Hematopoietic multipotent progenitor cell treated with erythropoietin and hydrocortisone succinate and interleukin-3 and kit ligand, for 8 days (in vitro differentiated cells): Measurements from ENCODE around the gene TCF12.
"Not testable (repeated sequence)": the region's sequence is repeated elsewhere in the genome, so short reads cannot be mapped to it uniquely, and the experiment has no call there.

Experiments
- DNase-seq: peaks from one replicate; pipeline ENCODE4 v3.0.0-alpha.2; 2015

The TCF12 gene

DNA sequence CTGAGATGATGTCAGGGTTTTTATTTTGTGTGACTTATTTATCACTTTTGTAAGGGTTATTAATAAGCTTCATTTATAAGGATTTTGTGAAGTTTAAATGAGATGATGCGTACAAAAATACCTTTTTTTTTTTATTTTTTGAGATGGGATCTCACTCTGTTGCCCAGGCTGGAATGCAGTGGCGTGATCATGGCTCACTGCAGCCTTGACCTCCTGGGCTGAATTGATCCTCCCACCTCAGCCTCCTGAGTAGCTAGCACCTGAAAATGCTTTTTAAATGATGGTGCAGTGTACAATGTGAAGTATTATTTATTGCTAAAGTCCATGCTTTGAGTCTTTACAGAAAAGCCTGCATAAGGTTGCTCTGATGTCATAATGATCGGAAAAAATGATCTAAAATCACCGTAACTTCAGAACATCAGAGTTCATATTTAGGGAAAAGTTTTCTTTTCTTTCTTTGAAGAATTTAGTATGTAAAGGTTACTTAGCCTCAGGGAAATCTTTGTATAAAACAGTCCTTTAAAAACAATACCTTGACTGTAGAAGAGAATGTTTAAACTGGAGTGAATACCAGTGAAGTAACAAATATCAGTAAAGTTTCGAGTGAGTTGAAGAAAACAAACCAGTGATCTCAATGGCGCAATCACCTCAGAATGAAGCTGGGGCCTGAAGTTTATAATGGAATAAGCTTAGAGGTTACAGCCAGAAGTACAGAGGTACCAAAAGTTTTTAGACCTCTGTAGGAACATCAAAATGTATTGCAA is 29.7 kb downstream of the TCF12 start:
- DNase-seq = no peak

DNA sequence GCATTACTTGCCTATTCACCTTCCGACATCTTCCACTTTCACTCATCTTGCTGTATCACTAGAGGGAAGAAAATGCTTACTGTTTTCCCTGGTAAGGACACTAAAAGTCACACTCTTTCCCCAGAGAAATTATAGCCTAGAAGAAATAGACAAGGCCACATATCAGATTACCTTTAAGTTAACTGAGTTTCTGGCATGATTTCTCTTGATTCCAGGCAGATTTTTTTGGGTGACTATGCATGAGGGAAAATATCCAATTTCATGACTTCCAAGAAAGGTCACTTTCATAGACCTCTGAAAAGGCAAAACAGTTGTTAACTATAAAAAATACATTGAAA is 30.3 kb downstream of the TCF12 start:
- no peak for DNase-seq

DNA sequence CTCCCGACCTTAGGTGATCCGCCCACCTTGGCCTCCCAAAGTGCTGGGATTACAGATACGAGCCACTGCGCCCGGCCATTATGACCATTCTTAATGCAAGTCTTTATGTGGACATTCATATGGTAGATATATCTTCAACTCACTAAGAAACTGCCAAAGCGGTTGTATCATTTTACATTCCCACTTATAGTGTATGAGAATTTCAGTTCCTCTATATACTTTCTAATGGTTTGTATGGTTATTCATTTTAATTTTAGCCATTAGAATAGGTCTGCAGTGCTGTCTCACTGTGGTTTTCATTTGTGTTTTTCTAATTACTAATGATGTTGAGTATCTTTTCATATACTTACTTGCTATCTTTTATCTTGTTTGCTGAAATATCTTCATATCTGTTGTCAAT is 32.5 kb downstream of the TCF12 start:
- no peak for DNase-seq

DNA sequence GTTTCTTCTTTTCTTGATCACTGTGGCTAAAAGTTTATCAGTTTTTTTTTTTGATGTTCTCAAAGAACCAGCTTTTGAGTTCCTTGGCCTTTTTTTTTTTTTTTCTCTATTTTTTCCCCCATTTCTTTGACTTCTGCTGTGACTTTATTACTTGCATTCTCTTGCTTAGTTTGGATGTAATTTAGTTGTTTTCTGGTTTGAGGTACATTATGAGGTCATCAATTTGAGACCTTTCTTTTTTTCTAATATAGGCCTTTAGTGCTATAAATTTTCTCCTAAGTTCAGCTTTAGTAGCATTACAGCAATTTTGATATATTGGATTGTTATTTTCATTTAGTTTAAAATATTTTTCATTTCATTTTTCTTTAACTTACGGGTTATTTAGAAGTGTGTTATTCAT is 35.3 kb downstream of the TCF12 start:
- no peak for DNase-seq

DNA sequence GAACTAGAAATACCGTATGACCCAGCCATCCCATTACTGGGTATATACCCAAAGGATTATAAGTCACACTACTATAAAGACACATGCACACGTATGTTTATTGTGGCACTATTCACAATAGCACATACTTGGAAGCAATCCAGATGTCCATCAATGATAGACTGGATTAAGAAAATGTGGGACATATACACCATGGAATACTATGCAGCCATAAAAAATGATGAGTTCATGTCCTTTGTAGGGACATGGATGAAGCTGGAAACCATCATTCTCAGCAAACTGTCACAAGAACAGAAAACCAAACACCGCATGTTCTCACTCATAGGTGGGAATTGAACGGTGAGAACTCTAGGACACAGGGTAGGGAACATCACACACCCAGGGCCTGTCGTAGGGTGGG is 36.6 kb downstream of the TCF12 start:
- DNase-seq = not testable (repeated sequence)

DNA sequence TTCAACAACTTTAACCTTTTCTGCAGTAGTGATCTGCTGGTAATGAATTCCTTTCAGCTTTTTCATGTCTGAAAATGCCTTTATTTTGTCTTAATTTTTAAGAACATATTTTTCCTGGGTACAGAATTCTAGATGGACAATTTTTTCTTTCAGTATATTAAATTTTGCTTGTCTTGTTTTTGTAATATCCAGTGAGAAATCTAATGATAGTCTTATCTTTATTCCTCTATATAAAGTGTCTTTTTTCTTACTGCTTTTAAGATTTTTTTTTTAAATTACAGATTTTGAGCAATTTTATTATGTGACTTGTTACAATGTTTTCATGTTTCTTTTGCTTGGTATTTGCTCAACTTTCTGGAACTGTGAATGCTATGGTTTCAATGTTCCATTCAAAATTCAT is 38.1 kb downstream of the TCF12 start:
- DNase-seq = no peak

DNA sequence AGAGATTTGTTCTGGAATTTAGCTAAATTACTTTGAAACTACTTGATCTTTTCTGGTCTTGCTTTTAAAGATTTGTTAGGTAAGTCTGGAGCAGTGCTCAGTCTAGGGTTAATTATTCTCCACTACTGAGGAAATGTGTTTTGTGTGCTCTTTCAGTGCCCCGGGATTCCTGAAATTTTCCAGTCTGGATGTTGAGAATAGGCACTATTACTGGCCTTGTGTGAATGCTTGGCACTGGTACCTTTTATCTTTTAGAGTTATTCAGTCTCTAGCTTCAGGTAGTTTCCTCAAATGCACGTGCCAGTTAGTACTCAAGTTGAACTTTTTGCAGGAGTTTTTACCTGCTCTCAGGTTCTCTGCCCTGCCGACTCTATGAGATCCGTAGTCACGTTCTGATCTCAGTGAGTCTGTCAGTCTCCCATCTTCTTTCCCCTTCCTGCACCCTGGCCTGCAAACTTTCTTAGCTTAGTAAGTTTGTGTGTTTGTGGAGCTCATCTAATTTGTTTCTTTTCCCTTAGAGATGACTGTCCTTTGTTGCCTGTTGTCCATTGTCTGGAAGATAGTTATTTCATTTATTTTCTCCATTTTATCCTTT is 39.5 kb downstream of the TCF12 start:
- no peak for DNase-seq

DNA sequence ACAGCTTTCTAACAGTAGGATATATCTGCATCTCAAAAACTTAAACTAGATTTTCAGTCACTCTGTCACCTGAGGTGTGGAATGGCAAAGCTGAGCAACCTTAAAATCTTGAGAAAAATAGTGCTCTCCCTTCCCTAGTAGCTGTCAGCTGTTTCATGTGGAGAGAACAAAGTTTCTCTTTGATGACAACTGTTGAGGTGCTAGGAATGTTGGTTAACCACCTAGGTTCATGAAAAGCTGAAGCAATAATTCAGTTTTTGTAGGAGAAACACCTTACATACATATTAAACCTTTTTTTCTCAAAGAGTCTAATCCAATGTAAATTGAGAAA is 40.8 kb downstream of the TCF12 start:
- DNase-seq = no peak

DNA sequence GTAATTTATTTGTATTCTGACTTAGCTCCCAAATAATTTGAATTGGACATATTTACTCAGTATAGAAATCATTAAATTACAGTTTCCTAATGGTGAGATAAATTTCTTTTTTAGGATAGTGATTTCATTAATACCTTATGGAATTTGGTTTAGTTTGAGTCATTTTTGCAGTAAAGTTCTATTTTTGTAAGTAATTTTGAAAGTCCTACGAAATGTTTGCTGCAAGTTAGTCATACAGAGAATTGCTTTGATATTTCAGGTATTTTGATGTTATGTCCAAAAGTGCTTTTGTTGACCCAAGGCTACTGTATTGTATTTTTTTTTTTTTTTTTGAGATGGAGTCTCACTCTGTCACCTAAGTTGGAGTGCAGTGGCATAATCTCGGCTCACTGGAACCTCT is 41.7 kb downstream of the TCF12 start:
- DNase-seq = no peak

DNA sequence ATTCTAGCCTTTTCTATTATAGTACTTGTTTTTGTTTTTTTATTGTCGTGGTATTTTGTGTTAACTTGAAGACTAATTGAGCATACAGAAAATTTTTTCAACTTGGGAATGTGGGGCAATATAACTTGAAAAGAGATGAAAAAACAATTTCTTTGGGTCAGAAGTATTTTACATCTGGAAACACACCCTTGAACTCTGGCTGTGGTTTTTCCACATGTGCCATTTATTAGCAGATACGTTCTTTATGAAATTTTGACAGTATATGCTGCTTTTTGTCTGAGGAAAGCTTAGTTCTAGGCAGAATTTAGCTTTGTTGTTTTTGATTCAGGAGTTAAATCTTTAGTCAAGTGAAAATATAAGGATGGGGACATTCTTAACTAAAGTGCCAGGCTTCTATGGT is 44.7 kb downstream of the TCF12 start:
- no peak for DNase-seq

DNA sequence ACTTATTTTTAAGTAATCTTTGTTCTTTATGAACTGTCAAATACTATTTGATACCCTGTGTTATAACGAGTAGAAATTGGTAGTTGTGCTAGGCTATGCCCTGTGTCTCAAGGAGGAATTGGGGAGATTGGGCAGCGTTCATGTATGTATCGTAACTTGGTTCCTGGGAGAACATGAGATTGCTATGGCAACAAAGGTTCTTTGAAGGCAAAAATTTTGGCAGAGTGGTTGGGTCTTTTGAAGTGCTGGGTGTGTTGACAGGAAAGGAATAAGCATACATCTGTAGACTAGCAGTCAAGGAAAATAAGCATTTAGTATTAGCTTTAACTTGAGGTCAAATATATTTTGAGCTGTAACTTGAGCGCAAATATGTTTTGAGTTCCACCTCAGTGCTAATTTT is 45.3 kb downstream of the TCF12 start:
- DNase-seq = no peak

DNA sequence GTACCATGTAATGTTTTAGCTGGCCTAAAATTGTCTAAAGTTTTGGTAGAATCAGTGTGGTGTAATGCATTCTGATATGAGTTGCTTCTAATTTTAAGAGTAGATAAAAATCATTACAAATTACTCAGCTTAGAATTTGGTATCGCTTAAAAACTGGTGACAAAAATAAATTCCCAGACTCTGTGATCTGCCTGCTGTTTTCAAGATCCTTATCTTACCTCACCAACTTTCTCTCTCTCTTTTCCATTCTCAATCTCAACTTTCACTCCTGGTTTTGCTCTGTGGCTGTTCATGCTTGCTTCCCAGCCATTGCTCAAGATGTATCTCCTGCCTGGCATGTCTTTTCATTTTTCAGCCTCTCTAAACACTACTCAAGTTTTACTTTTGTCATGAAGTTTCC is 45.7 kb downstream of the TCF12 start:
- DNase-seq = no peak

DNA sequence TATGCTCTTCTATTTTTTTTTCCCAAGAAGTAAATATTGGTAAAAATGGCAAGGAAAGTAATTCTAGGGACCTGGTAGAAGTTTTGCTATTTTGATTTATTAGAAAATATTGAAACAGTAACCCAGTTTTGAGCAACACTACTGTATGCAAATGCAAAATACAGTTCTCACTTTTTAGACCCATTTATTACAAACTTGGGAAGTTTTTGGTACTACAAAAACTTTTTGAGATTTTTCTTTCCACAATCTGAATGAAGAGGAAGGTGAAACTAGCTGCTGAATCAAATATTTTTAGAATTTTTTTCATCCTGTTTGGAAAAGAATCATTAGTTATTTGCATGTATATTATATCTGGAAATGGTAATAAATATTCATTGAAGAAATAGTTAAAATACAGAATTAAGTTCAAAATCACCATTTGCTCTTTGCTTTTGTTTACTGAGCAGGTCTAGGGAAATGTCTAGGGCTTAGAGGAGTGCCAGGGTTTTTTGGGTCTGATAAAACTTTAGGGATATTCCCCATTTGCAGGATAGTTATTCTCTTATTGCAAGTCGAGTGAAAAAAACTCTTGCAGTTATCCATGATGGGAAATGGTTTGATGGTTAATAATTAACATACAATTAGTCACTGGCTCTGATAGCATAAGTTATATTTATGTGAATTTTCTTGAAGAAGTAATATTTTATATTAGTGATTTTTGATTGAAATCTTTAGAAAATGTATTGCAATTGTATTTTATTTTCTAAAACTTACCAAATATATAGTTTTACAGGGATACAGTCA is 47.0 kb downstream of the TCF12 start:
- DNase-seq = no peak

DNA sequence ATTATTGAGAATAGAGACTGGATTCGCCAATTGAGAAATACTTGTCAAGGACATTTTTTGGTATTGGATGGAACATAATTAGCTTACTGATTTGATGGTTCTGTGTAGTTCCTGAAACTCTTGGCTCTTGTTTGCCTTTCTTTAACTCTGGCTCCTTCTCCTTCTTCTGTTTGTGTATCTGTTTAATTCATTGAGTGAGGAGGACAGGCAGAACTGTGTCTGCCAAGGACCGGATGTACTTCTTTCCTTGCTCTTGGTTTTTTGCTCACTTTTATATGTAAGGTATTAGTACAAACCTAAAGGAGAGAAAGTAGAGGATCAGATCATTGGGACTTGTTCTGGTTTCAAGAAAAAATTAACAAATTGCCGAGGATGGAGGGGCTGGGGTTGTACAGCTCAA is 48.9 kb downstream of the TCF12 start:
- no peak for DNase-seq

DNA sequence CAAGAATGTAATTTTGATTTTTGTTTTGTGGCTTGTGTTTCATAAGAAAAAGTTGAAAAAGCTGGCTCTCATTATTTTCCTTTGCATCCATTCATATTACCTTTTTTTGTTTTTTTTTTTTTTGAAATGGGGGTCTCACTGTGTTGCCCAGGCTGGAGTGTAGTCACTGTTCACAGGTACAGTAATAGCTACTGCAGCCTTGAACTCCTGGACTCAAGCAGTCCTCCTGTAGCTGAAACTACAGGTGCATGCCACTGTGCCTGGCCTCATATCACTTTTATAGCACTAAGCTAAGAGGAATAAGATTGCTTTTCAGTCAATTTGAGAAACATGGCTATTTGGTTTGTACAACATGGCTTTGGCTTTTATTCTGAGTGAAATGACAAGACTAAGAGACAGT is 49.8 kb downstream of the TCF12 start:
- DNase-seq = no peak

DNA sequence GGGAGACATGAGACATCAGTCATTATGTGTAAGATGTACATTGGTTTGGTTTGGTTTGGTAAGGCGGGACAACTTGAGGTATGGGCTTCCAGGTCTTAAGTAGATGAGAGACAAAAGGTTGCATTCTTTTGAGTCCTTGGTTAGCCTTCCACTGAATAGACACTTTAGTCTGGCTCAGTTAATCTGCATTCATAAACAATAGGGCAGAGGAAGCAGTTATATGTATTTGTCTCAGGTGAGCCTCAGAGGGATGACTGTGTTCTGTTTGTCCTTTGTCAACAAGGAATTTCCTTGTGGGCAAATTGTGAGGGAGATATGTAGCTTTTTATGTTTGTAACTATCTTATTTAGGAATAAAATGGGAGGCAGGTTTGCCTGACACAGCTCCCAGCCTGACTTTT is 50.4 kb downstream of the TCF12 start:
- DNase-seq = no peak

DNA sequence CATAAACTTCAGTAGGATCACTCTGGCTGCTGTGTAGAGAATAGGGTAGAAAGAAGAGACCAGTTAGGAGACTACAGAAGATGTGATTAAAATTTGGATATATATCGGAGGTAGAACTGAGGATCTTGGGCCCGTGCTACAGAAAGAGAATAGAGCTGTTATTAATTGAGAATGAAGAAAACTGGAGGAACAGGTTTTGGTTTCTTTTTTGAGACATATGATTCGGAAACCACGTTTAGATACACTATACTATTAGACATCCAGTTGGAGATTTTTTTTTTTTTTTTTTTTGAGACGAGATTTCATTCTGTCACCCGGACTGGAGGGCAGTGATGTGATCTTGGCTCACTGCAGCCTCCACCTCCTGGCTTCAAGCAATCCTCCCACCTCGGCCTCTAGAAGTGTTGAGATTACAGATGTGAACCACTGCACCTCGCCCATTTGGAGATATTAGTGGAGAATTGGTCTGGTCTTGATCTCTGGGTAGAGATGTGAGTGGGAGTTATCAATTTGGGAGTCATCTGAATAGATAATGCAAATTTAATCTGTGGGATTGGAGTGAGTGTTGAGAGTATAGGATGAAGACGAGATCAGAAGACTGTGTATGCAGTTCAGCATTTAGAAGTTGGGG is 50.9 kb downstream of the TCF12 start:
- DNase-seq = no peak

DNA sequence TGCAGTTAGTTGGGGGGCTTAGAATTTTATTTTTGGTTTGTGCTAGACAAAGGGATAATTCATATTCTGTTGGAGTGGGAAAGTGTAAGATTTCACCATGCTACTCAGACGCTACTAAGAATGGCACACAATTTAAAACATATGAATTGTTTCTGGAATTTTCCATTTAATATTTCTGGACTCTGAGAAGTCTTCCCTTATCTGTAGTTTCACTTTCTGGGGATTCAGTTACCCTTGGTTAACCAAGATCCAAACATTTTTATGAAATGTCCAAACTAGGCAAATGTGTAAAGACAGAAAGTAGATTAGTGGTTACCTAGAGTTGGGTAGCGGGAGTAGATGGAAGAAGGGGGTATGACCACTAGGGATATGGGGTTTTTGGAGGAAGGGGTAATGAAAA is 53.1 kb downstream of the TCF12 start:
- DNase-seq = no peak

DNA sequence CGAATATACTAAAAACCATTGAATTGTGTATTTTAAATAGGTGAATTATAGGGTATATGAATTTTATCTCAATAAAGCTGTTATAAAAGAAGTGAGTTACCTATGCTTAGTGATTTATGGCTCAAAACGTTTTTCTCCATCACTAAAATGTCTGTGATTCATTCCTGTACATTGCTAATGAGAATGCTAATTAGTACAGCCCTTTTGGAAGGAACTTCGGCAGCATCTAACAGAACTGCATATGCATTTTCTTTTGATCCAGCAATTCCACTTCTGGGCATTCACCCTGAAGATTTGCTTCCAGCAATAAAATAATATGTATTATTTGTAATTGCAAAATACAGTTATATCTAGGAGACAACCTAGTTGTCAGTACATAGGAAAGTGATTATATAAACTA is 53.6 kb downstream of the TCF12 start:
- DNase-seq = no peak

DNA sequence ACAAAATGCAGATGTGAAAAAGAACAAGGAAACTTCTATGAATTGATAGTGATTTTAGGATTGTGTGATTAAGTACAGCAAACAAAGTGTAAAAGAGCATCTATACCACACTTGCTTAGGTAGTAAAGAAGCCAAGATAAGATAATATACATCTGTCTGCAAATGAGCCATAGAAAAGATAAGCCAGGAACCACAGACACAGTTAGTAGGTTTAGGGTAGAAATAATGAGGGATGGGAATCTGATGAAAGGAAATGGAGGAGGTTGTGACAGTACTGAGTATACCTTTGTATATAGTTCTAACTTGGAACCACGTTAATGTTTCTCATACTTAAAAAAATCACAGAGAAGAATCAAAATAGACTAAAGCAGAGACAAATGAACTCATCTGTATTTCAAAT is 54.0 kb downstream of the TCF12 start:
- no peak for DNase-seq

DNA sequence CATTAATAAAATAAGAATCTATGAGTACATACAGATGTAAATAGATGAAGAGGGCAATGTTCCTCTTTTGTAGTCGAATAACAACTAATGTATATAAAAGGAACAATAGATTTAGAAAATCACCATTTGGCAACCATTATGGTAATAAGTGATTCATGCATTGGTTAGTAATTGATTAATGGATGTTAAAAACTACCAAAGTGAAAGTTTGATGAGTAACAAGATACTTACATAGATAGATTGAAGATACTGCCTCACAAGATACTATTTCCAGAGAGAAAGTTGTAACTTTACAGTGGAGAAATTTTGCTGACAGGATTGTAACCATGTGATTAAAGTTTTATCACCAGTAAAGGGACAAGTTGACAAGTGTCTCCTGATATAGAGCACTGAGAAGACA is 55.0 kb downstream of the TCF12 start:
- no peak for DNase-seq

DNA sequence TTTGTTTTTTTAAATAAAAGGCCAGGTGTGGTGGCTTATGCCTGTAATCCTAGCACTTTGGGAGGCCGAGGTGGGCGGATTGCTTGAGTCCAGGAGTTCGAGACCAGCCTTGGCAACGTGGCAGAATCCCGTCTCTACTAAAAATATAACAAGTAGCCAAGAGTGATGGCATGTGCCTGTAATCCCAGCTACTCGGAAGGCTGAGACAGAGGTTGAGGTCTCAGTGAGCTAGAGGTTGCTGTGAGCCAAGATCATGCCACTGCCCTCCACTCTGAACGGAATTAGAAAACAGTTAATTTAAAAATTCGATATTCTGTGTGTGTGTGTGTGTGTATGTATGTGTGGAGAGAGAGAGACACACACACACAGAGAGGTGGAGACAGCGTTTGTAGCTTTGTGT is 58.8 kb downstream of the TCF12 start:
- DNase-seq = no peak

DNA sequence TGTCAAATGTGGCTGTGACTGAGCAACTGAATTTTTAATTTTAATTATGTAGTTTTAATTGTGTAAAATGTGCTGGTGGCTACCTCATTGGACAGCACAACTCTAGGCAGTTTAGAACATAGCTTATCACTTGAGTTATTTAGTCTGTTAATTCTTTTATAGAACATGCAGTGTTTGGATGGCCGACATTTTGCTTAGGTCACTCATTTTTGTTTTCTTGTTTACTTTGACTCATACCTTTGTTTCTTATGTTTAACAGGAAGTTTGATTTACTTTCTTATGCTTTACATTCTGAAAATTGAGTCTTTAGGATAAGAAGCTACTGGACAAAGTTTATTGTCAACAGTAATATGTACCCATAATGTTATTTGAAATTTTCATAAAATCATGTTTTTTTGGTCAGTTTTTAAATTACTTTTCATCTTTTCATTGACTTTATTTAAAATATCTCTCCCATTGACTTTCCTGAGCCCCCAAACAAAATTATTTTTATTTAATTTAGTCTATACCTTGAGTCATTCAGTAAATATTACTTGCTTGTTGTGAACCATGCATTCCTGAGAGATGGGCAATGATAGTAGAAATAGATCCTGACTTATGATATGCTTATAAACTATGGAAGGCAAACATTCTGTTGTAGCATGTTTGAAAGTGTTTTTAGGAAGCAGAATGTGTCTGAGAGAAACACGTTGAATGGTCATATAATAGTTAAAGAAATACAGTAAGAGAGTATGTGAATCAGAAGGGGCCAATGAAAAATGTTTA is 60.6 kb downstream of the TCF12 start:
- no peak for DNase-seq
